ENCODE measurements around the gene TMPRSS4. TPM values are rescaled to one million over a fixed set of nuclear protein-coding genes. Genes with fewer than 3 reads are reported as not detected.
"Not testable (repeated sequence)": the region's sequence is repeated elsewhere in the genome, so short reads cannot be mapped to it uniquely, and the experiment has no call there.

Gene TMPRSS4
- total RNA-seq, 1 experiment from 2014 or later: 99.9 TPM

GRCh38 chr11:118061586-118062125 lies 15.2 kb upstream of the TMPRSS4 start:
- Mint-ChIP-seq H3K27me3 (ENCODE audit: unreplicated experiment) (peaks cover 15% of the 10 kb centered on the region), H3K4me1 (ENCODE audit: low read depth, unreplicated experiment) (no peaks in the 10 kb centered on the region), H3K4me3 (ENCODE audit: low read depth, unreplicated experiment) (no peak overlapping the region), H3K9me3 (ENCODE audit: low read depth, unreplicated experiment) (peaks cover 3% of the 10 kb centered on the region), H3K27ac (ENCODE audit: unreplicated experiment) (no peak overlapping the region), H3K36me3 (ENCODE audit: insufficient read depth, unreplicated experiment) (no peaks in the 10 kb centered on the region)
- intact Hi-C loops (cut with micrococcal nuclease; ENCODE audit: unreplicated experiment): no loop called here
- CTCF ChIA-PET: no interaction called here
- no peak for DNase-seq
- BruUV-seq (replicated peaks): no TSS peak
- TF ChIP-seq CTCF (IDR thresholded peaks at IDR 0.05; ENCODE audit: unreplicated experiment): no peak

GRCh38 chr11:118062181-118062580 lies 14.7 kb upstream of the TMPRSS4 start:
- H3K27ac Mint-ChIP-seq (ENCODE audit: unreplicated experiment); CTCF ChIA-PET; H3K4me1 Mint-ChIP-seq (ENCODE audit: low read depth, unreplicated experiment); intact Hi-C loops (cut with micrococcal nuclease; ENCODE audit: unreplicated experiment); DNase-seq; H3K36me3 Mint-ChIP-seq (ENCODE audit: insufficient read depth, unreplicated experiment); BruUV-seq (replicated peaks); H3K9me3 Mint-ChIP-seq (ENCODE audit: low read depth, unreplicated experiment); H3K4me3 Mint-ChIP-seq (ENCODE audit: low read depth, unreplicated experiment); H3K27me3 Mint-ChIP-seq (ENCODE audit: unreplicated experiment): not testable (repeated sequence)

- CTCF ChIA-PET; intact Hi-C loops (cut with micrococcal nuclease; ENCODE audit: unreplicated experiment); H3K9me3 Mint-ChIP-seq (ENCODE audit: low read depth, unreplicated experiment); H3K4me1 Mint-ChIP-seq (ENCODE audit: low read depth, unreplicated experiment); H3K27me3 Mint-ChIP-seq (ENCODE audit: unreplicated experiment); H3K36me3 Mint-ChIP-seq (ENCODE audit: insufficient read depth, unreplicated experiment); BruUV-seq (replicated peaks); DNase-seq; H3K4me3 Mint-ChIP-seq (ENCODE audit: low read depth, unreplicated experiment); H3K27ac Mint-ChIP-seq (ENCODE audit: unreplicated experiment): not testable (repeated sequence)
These were observed 14.2 kb upstream of the TMPRSS4 start for GRCh38 chr11:118062631-118063030.

- Mint-ChIP-seq H3K9me3 (ENCODE audit: low read depth, unreplicated experiment) (peaks cover 3% of the 10 kb centered on the region), H3K4me3 (ENCODE audit: low read depth, unreplicated experiment) (no peak overlapping the region), H3K36me3 (ENCODE audit: insufficient read depth, unreplicated experiment) (no peaks in the 10 kb centered on the region), H3K27ac (ENCODE audit: unreplicated experiment) (no peak overlapping the region), H3K27me3 (ENCODE audit: unreplicated experiment) (no peaks in the 10 kb centered on the region), H3K4me1 (ENCODE audit: low read depth, unreplicated experiment) (no peaks in the 10 kb centered on the region)
- CTCF ChIA-PET: no interaction called here
- no peak for DNase-seq
- intact Hi-C loops (cut with micrococcal nuclease; ENCODE audit: unreplicated experiment): no loop called here
- TF ChIP-seq CTCF (IDR thresholded peaks at IDR 0.05; ENCODE audit: unreplicated experiment): no peak
- no TSS peak for BruUV-seq (replicated peaks)
These were observed 11.9 kb upstream of the TMPRSS4 start for GRCh38 chr11:118064956-118065355.

GRCh38 chr11:118065384-118065783 lies 11.5 kb upstream of the TMPRSS4 start:
- TF ChIP-seq CTCF (IDR thresholded peaks at IDR 0.05; ENCODE audit: unreplicated experiment): no peak
- peaks cover 3% of the 10 kb centered on the region for H3K9me3 Mint-ChIP-seq (ENCODE audit: low read depth, unreplicated experiment)
- H3K27ac Mint-ChIP-seq (ENCODE audit: unreplicated experiment): no peak overlapping the region
- no peaks in the 10 kb centered on the region for H3K36me3 Mint-ChIP-seq (ENCODE audit: insufficient read depth, unreplicated experiment)
- DNase-seq: no peak
- H3K27me3 Mint-ChIP-seq (ENCODE audit: unreplicated experiment): no peaks in the 10 kb centered on the region
- intact Hi-C loops (cut with micrococcal nuclease; ENCODE audit: unreplicated experiment): no loop called here
- H3K4me3 Mint-ChIP-seq (ENCODE audit: low read depth, unreplicated experiment): no peak overlapping the region
- no peaks in the 10 kb centered on the region for H3K4me1 Mint-ChIP-seq (ENCODE audit: low read depth, unreplicated experiment)
- CTCF ChIA-PET: no interaction called here
- no TSS peak for BruUV-seq (replicated peaks)
